Measurements from ENCODE around the gene PLEKHA4.
"Not testable (repeated sequence)": the region's sequence is repeated elsewhere in the genome, so short reads cannot be mapped to it uniquely, and the experiment has no call there.

Gene PLEKHA4

DNA sequence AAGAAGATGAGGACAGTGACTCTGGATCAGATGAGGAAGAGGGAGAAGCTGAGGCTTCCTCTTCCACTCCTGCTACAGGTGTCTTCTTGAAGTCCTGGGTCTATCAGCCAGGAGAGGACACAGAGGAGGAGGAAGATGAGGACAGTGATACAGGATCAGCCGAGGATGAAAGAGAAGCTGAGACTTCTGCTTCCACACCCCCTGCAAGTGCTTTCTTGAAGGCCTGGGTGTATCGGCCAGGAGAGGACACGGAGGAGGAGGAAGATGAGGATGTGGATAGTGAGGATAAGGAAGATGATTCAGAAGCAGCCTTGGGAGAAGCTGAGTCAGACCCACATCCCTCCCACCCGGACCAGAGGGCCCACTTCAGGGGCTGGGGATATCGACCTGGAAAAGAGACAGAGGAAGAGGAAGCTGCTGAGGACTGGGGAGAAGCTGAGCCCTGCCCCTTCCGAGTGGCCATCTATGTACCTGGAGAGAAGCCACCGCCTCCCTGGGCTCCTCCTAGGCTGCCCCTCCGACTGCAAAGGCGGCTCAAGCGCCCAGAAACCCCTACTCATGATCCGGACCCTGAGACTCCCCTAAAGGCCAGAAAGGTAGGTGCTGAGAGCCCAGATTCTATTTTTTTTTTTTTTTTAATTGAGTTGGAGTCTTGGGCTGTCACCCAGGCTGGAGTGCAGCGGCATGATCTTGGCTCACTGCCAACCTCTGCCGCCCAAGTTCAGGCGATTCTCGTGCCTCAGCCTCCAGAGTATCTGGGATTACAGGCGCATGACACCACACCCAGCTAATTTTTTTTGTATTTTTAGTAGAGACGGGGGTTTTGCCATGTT is 6.1 kb upstream of the PLEKHA4 start:
- Mint-ChIP-seq H3K27me3 (no peaks in the 10 kb centered on the region), H3K9me3 (no peaks in the 10 kb centered on the region), H3K4me1 (peaks cover 25% of the 10 kb centered on the region), H3K27ac (peak overlapping the region; percentile 99), H3K4me3 (peak overlapping the region; percentile 99), H3K36me3 (peaks cover 38% of the 10 kb centered on the region)

GRCh38 chr19:48873476-48874302 is 5.3 kb upstream of the PLEKHA4 start:
- Mint-ChIP-seq H3K36me3 (peaks cover 38% of the 10 kb centered on the region), H3K27ac (peak overlapping the region; percentile 99), H3K27me3 (no peaks in the 10 kb centered on the region), H3K4me3 (peak overlapping the region; percentile 99), H3K9me3 (no peaks in the 10 kb centered on the region), H3K4me1 (peaks cover 25% of the 10 kb centered on the region)

DNA sequence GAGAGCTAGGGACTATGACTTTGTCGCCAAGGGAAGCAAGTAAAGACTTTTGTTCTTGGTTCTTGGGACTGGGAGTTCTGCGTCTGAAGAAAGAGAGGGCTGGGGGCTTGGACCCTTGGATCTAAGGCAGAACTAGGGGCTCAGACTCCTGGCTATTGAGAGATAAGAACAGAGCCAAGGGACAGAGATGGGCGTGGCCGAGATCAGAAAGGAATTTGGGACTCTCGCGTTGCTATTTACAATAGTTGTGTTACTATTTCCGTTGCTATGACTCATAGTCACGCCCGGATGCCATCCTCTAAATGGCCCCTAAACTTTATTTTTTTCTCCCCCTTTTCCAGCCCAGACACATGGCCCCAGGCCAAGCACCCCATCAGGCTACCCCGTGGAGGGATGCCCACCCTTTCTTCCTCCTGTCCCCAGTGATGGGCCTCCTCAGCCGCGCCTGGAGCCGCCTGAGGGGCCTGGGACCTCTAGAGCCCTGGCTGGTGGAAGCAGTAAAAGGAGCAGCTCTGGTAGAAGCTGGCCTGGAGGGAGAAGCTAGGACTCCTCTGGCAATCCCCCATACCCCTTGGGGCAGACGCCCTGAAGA is 4.6 kb upstream of the PLEKHA4 start:
- H3K4me3 Mint-ChIP-seq = peak overlapping the region; percentile 99
- no peaks in the 10 kb centered on the region for H3K9me3 Mint-ChIP-seq
- H3K36me3 Mint-ChIP-seq = peaks cover 34% of the 10 kb centered on the region
- H3K4me1 Mint-ChIP-seq = peaks cover 29% of the 10 kb centered on the region
- H3K27ac Mint-ChIP-seq = peak overlapping the region; percentile 99
- no peaks in the 10 kb centered on the region for H3K27me3 Mint-ChIP-seq

- Mint-ChIP-seq H3K4me1 (peaks cover 26% of the 10 kb centered on the region), H3K36me3 (peaks cover 32% of the 10 kb centered on the region)
Observed at GRCh38 chr19:48872182-48872883, 3.9 kb upstream of the PLEKHA4 start, which contains the start of gene PPP1R15A. TSS of gene PPP1R15A (plus strand) at chr19:48872421. CDS start at chr19:48873234, 813 bp downstream.

DNA sequence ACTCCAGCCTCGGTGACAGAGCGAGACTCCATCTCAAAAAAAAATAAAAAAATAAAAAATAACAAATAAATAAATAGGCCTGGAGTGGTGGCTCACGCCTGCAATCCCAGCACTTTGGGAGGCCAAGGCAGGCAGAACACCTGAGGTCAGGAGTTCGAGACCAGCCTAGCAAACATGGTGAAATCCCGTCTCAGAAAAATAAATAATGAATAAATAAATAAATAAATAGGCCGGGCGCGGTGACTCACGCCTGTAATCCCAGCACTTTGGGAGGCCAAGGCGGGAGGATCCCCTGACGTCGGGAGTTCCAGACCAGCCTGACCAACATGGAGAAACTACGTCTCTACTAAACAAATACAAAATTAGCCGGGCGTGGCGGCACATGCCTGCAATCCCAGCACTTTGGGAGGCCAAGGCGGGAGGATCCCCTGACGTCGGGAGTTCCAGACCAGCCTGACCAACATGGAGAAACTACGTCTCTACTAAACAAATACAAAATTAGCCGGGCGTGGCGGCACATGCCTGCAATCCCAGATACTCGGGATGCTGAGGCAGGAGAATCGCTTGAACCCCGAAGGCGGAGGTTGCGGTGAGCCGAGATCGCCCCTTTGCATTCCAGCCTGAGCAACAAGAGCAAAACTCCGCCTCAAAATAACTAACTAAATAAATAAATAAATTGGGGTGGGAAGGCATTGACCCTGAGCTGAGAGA is 3.2 kb upstream of the PLEKHA4 start:
- Mint-ChIP-seq H3K27ac (peak overlapping the region; percentile 99), H3K36me3 (peaks cover 32% of the 10 kb centered on the region), H3K4me1 (peaks cover 26% of the 10 kb centered on the region), H3K4me3 (peak overlapping the region; percentile 99)
- H3K9me3 Mint-ChIP-seq, H3K27me3 Mint-ChIP-seq: not testable (repeated sequence)

More at GRCh38 chr19:48872182-48872883, 3.9 kb upstream of the PLEKHA4 start, which contains the start of gene PPP1R15A:
- H3K27ac Mint-ChIP-seq = peak within 1 kb of the TSS; percentile 99
- no peaks in the 10 kb centered on the region for H3K27me3 Mint-ChIP-seq
- no peaks in the 10 kb centered on the region for H3K9me3 Mint-ChIP-seq
- H3K4me3 Mint-ChIP-seq = peak within 1 kb of the TSS; percentile 99

GRCh38 chr19:48870048-48870447 is 1.6 kb upstream of the PLEKHA4 start:
- Mint-ChIP-seq H3K4me3 (no peak overlapping the region), H3K4me1 (peaks cover 18% of the 10 kb centered on the region), H3K27ac (no peak overlapping the region), H3K27me3 (no peaks in the 10 kb centered on the region), H3K9me3 (no peaks in the 10 kb centered on the region), H3K36me3 (peaks cover 21% of the 10 kb centered on the region)

DNA sequence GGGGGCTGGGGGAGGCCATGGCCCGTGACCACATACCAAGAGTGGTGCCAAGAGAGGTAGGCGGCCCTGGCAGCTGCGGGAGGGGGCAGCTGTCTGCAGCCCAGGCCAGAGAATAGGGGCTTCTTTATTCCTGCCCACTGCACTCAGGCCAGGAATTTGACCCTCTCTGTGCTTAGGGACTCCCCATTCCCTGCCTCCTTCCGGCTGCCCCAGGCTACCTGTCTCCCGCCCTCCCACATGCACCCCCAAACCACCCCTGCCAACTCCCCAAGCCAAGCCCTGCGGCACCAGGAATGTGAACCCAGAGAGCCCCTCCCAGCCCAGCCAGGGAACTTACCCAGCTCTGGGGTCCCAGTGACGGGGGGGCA is 687 bp downstream of the PLEKHA4 start:
- Mint-ChIP-seq H3K27ac (no peak overlapping the region), H3K9me3 (no peaks in the 10 kb centered on the region), H3K36me3 (peaks cover under 1% of the 10 kb centered on the region), H3K4me3 (no peak overlapping the region), H3K4me1 (peaks cover 8% of the 10 kb centered on the region), H3K27me3 (no peaks in the 10 kb centered on the region)

DNA sequence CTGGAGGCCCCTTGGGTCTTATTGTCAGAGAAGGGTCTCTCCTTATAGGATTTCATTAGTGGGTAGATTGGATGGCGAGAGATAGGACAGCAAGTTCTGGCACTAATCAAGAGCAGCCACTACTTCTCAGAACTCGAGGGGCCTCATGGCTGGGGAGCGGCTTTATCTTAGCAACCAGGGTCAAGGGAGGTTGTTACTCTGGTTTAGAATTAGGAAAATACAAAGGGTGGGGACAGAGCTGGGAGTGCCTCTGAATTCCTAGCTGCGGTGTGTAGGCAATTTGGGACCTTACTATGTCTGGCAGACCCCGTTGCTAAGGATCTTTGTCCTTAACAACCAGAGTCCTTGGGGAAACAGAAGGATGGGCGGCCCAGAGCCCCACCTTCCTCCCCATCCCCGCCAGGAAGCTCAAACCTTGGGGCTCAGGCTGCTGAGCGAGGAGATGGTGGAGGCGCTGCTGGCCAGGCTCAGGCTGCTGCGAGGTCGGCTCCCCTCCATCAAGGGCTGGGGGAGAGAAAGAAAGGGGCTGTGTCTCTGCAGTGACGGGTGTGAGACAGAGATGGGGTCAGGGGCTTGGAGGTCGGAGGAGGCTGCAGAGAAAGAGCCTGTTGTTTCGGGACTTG is 1.2 kb downstream of the PLEKHA4 start:
- Mint-ChIP-seq H3K9me3 (no peaks in the 10 kb centered on the region), H3K27ac (no peak overlapping the region), H3K4me1 (peaks cover 8% of the 10 kb centered on the region), H3K4me3 (no peak overlapping the region), H3K27me3 (no peaks in the 10 kb centered on the region), H3K36me3 (no peaks in the 10 kb centered on the region)

GRCh38 chr19:48866692-48867091 is 1.7 kb downstream of the PLEKHA4 start:
- H3K27me3 Mint-ChIP-seq = no peaks in the 10 kb centered on the region
- no peak overlapping the region for H3K4me3 Mint-ChIP-seq
- no peaks in the 10 kb centered on the region for H3K36me3 Mint-ChIP-seq
- H3K9me3 Mint-ChIP-seq = no peaks in the 10 kb centered on the region
- H3K4me1 Mint-ChIP-seq = peaks cover 4% of the 10 kb centered on the region
- H3K27ac Mint-ChIP-seq = no peak overlapping the region

- H3K4me1 Mint-ChIP-seq = peaks cover 4% of the 10 kb centered on the region
- H3K36me3 Mint-ChIP-seq = no peaks in the 10 kb centered on the region
- H3K9me3 Mint-ChIP-seq = no peaks in the 10 kb centered on the region
- no peak overlapping the region for H3K4me3 Mint-ChIP-seq
- no peak overlapping the region for H3K27ac Mint-ChIP-seq
- no peaks in the 10 kb centered on the region for H3K27me3 Mint-ChIP-seq
Observed at GRCh38 chr19:48862827-48863226, 5.6 kb downstream of the PLEKHA4 start.

GRCh38 chr19:48861313-48861712 is 7.1 kb downstream of the PLEKHA4 start:
- Mint-ChIP-seq H3K36me3 (no peaks in the 10 kb centered on the region), H3K27ac (no peak overlapping the region), H3K4me1 (peaks cover 4% of the 10 kb centered on the region), H3K4me3 (no peak overlapping the region), H3K9me3 (no peaks in the 10 kb centered on the region), H3K27me3 (no peaks in the 10 kb centered on the region)

DNA sequence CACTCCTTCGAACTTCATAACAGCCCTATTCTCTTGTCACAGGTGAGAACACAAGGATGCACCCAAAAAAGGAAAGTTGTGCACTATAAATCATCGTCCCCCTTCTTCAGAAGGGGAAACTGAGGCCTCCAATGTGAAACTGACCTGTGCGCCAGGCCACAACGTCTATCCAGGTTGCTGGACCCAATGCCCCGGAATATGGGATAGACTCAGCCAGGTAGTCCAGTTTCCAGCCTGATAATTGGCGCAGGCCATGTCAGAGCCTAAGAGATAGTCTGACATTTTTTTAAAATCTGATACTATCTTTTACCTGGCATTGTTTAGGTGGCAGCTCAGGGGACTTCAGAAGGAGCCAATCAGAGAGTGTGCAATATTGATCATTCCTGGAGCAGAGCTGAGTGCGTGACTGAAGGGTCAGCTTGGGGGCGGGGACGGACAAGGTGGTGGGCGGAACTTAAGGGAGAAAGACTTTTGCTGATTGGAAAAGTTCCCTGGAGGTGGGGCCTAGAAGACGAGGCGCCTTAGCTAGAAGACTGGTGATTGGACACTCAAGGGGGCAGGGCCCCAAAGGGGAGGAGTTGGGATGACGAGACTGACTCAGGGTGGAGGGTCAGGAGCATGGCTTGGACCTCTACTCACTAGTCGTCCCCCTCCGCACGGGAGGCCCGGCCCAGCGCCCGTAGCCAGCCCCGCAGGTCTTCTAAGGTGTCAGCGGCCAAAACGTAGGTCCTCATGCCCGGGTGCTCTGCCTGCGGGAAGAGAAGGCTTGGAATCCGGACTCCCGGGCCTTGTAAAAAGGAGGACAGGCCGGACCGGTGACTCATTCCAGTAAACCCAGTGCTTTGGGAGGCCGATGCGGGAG is 8.5 kb downstream of the PLEKHA4 start:
- H3K4me1 Mint-ChIP-seq = peaks cover 4% of the 10 kb centered on the region
- peak overlapping the region; percentile 51 for H3K27ac Mint-ChIP-seq
- H3K4me3 Mint-ChIP-seq = peak overlapping the region; percentile 24
- no peaks in the 10 kb centered on the region for H3K36me3 Mint-ChIP-seq
- no peaks in the 10 kb centered on the region for H3K9me3 Mint-ChIP-seq
- H3K27me3 Mint-ChIP-seq = no peaks in the 10 kb centered on the region

- Mint-ChIP-seq H3K36me3 (no peaks in the 10 kb centered on the region), H3K27ac (peak overlapping the region; percentile 91), H3K4me1 (peaks cover 4% of the 10 kb centered on the region), H3K9me3 (no peaks in the 10 kb centered on the region), H3K4me3 (peak overlapping the region; percentile 97), H3K27me3 (no peaks in the 10 kb centered on the region)
Observed at GRCh38 chr19:48858984-48859710, 9.3 kb downstream of the PLEKHA4 start.

Measured in activated naive CD4-positive, alpha-beta T cell treated with anti-CD3 and anti-CD28 coated beads, Interleukin-2, amount 50 U/mL, for 24 hours (primary cell).